Lower lobe of right lung (tissue), 2 donors: Measurements from ENCODE around the gene SCEL. TPM values are rescaled to one million over a fixed set of nuclear protein-coding genes. Genes with fewer than 3 reads are reported as not detected.

Experiments
- ATAC-seq, 2 donors: fragments of 200-7000 bp; cut with Tn5 transposase; one replicate each; pipeline ENCODE4 v1.9.1; 2020 to 2022; ENCODE audit warnings: mild to moderate bottlenecking in 2 of 2, moderate library complexity in 2 of 2
- DNase-seq: peaks from one replicate; pipeline ENCODE4 v3.0.0-alpha.2; 2020
- H3K27ac ChIP-seq: fragments of 200-600 bp; one replicate; pipeline ENCODE4 v1.8.0; 2022
- H3K27me3 ChIP-seq: fragments of 200-600 bp; one replicate; pipeline ENCODE4 v1.8.0; 2022; ENCODE audit warnings: low read depth
- H3K36me3 ChIP-seq: fragments of 200-600 bp; one replicate; pipeline ENCODE4 v1.8.0; 2022; ENCODE audit warnings: mild to moderate bottlenecking
- H3K4me1 ChIP-seq: fragments of 200-600 bp; one replicate; pipeline ENCODE4 v1.8.0; 2022
- H3K4me3 ChIP-seq: fragments of 200-600 bp; one replicate; pipeline ENCODE4 v1.8.0; 2022; ENCODE audit warnings: mild to moderate bottlenecking
- H3K9me3 ChIP-seq: fragments of 200-600 bp; one replicate; pipeline ENCODE4 v1.8.0; 2022
- intact Hi-C: fragments of 100-400 bp; cut with DNase I; formaldehyde crosslinking; loops from one replicate; pipeline ENCODE4 v1.11.0; 2022
- total RNA-seq: library from RNA; stranded (reverse); fragmentation: NEBNext Ultra II Directional; extraction: Animal tissue kit (Norgen Biotek cat#: 25700); gene quantifications from one replicate; pipeline ENCODE4 v1.2.1, GENCODE V29; 2021
- TF ChIP-seq, protein P1 (sequence below): fragments of 200-600 bp; IDR thresholded peaks from one replicate; pipeline ENCODE4 v1.8.0; 2022; ENCODE audit warnings: antibody characterized with exemption, mild to moderate bottlenecking
- donor health status: DM: no; HTN: yes; CAD: no; lungs with severe emphysema.

SCEL gene
- total RNA-seq, 1 donor from 2014 or later = 54.8 TPM

- Histone ChIP-seq H3K27me3 (no peaks in the 10 kb centered on the region), H3K27ac (no peak overlapping the region), H3K9me3 (no peaks in the 10 kb centered on the region), H3K36me3 (no peaks in the 10 kb centered on the region), H3K4me3 (no peak overlapping the region), H3K4me1 (peaks cover 7% of the 10 kb centered on the region)
- ATAC-seq (no peak), DNase-seq (no peak)
- intact Hi-C loops = no loop called here
- TF ChIP-seq, protein P1, sequence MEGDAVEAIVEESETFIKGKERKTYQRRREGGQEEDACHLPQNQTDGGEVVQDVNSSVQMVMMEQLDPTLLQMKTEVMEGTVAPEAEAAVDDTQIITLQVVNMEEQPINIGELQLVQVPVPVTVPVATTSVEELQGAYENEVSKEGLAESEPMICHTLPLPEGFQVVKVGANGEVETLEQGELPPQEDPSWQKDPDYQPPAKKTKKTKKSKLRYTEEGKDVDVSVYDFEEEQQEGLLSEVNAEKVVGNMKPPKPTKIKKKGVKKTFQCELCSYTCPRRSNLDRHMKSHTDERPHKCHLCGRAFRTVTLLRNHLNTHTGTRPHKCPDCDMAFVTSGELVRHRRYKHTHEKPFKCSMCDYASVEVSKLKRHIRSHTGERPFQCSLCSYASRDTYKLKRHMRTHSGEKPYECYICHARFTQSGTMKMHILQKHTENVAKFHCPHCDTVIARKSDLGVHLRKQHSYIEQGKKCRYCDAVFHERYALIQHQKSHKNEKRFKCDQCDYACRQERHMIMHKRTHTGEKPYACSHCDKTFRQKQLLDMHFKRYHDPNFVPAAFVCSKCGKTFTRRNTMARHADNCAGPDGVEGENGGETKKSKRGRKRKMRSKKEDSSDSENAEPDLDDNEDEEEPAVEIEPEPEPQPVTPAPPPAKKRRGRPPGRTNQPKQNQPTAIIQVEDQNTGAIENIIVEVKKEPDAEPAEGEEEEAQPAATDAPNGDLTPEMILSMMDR = no peak
Observed at GRCh38 chr13:77558016-77558415, 22.5 kb downstream of the SCEL start.

DNA sequence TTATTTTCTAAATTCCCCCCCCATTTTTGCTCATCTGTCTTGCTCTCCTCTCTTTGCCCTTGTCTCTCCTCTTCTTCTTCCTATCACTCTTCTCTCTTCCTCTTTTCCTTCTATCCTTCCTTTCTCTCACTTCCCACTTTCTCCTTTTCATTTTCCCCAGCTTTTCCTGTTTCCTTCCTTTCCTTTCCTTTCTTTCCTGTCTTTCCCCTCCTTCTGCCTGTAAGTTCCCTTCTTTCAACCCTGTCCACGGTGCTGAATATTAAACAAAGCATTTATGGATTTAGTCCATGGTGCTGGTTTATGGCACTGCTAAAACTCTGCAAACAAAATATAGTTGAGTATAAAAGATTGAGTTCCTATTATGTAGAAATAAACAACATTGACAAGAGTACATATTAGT lies 27.6 kb downstream of the SCEL start:
- Histone ChIP-seq H3K27me3 (no peaks in the 10 kb centered on the region), H3K4me1 (peaks cover 5% of the 10 kb centered on the region), H3K36me3 (no peaks in the 10 kb centered on the region), H3K27ac (no peak overlapping the region), H3K9me3 (no peaks in the 10 kb centered on the region), H3K4me3 (no peak overlapping the region)
- ATAC-seq (no peak), DNase-seq (no peak)
- TF ChIP-seq, protein P1 = no peak
- intact Hi-C loops = no loop called here

DNA sequence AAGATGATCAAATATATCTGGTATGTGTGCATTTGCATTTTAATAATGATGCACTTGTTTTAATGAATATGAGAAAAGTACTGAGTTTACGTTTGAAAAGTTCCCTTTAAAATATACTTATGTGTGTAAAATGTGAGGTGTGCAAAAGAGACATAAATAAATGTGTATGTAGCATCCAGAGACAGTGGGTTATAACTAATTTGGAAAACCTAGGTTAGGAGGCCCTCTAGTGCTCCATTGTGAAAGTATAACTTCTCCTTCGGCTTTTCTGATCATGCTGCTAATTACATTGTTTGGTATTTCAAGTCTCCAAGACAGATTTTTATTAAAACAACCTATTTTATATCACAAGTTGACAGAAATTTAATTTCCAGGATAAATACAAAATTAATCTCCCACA lies 30.1 kb downstream of the SCEL start:
- H3K9me3 ChIP-seq = no peaks in the 10 kb centered on the region
- peak in 1 of 2 donors; percentile 57 for ATAC-seq
- no peaks in the 10 kb centered on the region for H3K27me3 ChIP-seq
- intact Hi-C loops = no loop called here
- H3K27ac ChIP-seq = no peak overlapping the region
- no peaks in the 10 kb centered on the region for H3K36me3 ChIP-seq
- TF ChIP-seq, protein P1 = peak; percentile 46
- H3K4me3 ChIP-seq = no peak overlapping the region
- H3K4me1 ChIP-seq = no peaks in the 10 kb centered on the region
- no peak for DNase-seq

DNA sequence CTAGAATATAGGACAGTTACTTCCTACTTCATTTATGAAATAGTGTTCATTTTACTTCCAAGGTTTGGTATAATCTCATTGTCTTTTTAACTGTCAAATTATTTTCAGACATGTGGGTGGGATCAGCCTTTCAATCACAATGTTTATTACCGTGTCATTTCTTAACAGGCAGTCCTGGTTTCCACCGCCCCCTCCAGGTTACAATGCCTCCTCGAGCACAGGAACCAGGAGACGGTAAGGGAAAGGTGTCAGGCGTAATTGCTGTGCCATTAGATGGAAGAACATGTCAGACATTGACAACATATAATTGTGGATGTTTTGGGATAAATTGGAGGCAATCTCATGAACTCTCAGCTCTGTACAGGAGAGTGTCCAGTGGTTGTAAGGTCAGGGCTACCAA lies 36.5 kb downstream of the SCEL start:
- no peaks in the 10 kb centered on the region for H3K4me1 ChIP-seq
- ATAC-seq (no peak), DNase-seq (no peak)
- H3K4me3 ChIP-seq = no peak overlapping the region
- H3K27me3 ChIP-seq = no peaks in the 10 kb centered on the region
- no peak overlapping the region for H3K27ac ChIP-seq
- H3K9me3 ChIP-seq = no peaks in the 10 kb centered on the region
- intact Hi-C loops = no loop called here
- TF ChIP-seq, protein P1 = no peak
- H3K36me3 ChIP-seq = no peaks in the 10 kb centered on the region

DNA sequence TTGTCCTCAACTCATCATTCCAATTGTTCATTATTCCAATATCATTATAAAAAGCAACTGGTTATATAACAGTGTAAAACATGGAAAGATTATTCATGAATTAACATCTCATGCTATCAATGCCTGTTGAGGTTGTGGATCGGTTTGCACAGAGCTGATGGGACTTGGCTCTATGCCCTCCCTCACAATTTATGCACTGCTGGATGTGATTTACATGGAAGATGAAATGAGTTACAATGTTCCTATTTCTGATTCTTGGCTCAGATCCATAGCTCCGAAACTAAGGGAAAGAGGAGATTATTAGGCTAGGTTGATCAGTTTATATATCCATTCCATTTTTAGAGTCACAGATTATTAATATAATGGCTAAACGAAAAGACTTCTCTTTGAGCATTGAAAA lies 38.6 kb downstream of the SCEL start:
- TF ChIP-seq, protein P1 = no peak
- H3K36me3 ChIP-seq = no peaks in the 10 kb centered on the region
- DNase-seq (no peak), ATAC-seq (no peak)
- H3K27ac ChIP-seq = no peak overlapping the region
- intact Hi-C loops = no loop called here
- H3K4me1 ChIP-seq = no peaks in the 10 kb centered on the region
- no peaks in the 10 kb centered on the region for H3K9me3 ChIP-seq
- H3K4me3 ChIP-seq = no peak overlapping the region
- no peaks in the 10 kb centered on the region for H3K27me3 ChIP-seq

- Histone ChIP-seq H3K36me3 (no peaks in the 10 kb centered on the region), H3K27ac (no peak overlapping the region), H3K4me3 (no peak overlapping the region), H3K27me3 (no peaks in the 10 kb centered on the region), H3K9me3 (no peaks in the 10 kb centered on the region), H3K4me1 (no peaks in the 10 kb centered on the region)
- DNase-seq = no peak
- no peak for ATAC-seq
- intact Hi-C loops = no loop called here
- TF ChIP-seq, protein P1 = no peak
Observed at GRCh38 chr13:77579959-77580358, 44.5 kb downstream of the SCEL start.
